Panc1 (cell line): ENCODE measurements around the gene ZNF608. TPM values are rescaled to one million over a fixed set of nuclear protein-coding genes. Genes with fewer than 3 reads are reported as not detected.

ENCODE experiments used
- ATAC-seq: fragments of 200-7000 bp; cut with Tn5 transposase; 2 replicates; pipeline ENCODE4 v1.9.1; 2020; ENCODE audit warnings: mild to moderate bottlenecking, moderate library complexity
- BruUV-seq: library from RNA; stranded (reverse); fragments of 400-500 nt; replicated peaks from 2 replicates; lab custom pipeline; 2021; lab: Mats Ljungman, UMichigan
- CTCF ChIA-PET: fragments of 300-600 bp; sonication (Branson Sonifier 250); formaldehyde crosslinking; loops from one replicate; lab custom pipeline; 2022; ENCODE audit warnings: antibody characterized with exemption; lab: Charles Lee
- POLR2A ChIA-PET: fragments of 300-600 bp; sonication (Branson Sonifier 250); formaldehyde crosslinking; loops from one replicate; lab custom pipeline; 2022; ENCODE audit warnings: antibody characterized with exemption; lab: Charles Lee
- DNase-seq: peaks from one replicate; pipeline ENCODE4 v3.0.0-alpha.2; 2010; ENCODE audit warnings: low read depth, low spot score
- H3K27ac ChIP-seq: 2 replicates; pipeline ENCODE4 v1.5.1; 2011; ENCODE audit warnings: mild to moderate bottlenecking, low read length, inconsistent platforms
- H3K27me3 ChIP-seq: fragments of 200-500 bp; sonication (Bioruptor generic); 2 replicates; pipeline ENCODE4 v1.6.0; 2014; ENCODE audit warnings: low read length, inconsistent platforms; ENCODE audit not compliant: control insufficient read depth, insufficient read depth
- H3K36me3 ChIP-seq: fragments of 200-500 bp; sonication (Bioruptor generic); 2 replicates; pipeline ENCODE4 v1.5.1; 2014; ENCODE audit warnings: inconsistent platforms, mild to moderate bottlenecking, low read length, moderate library complexity; ENCODE audit not compliant: control insufficient read depth, insufficient read depth
- H3K4me1 ChIP-seq: 2 replicates; pipeline ENCODE4 v1.5.1; 2011; ENCODE audit warnings: inconsistent platforms, mild to moderate bottlenecking, low read length, moderate library complexity; ENCODE audit not compliant: control insufficient read depth, insufficient read depth
- H3K4me3 ChIP-seq, 2 experiments: 2 replicates each; pipeline ENCODE4 v1.5.1; 2011 to 2012; ENCODE audit warnings: low read depth in 2 of 2, low read length in 2 of 2, mild to moderate bottlenecking in 2 of 2, inconsistent platforms in 1 of 2, moderate library complexity in 1 of 2
- H3K9me3 ChIP-seq: fragments of 200-500 bp; sonication (Bioruptor generic); 2 replicates; pipeline ENCODE4 v1.5.1; 2014; ENCODE audit warnings: low read depth, mild to moderate bottlenecking, inconsistent platforms, low read length, moderate library complexity; ENCODE audit not compliant: control insufficient read depth, insufficient read depth
- POLR2AphosphoS5 ChIP-seq: IDR thresholded peaks from 2 replicates; pipeline ENCODE4 v1.6.1; 2012; ENCODE audit warnings: mild to moderate bottlenecking, low read depth, low read length, moderate library complexity
- REST ChIP-seq, 2 experiments: IDR thresholded peaks; 2 replicates each; pipeline ENCODE4 v1.6.1; 2011 to 2012; ENCODE audit warnings: low read depth in 2 of 2, control low read depth in 1 of 2, low read length in 1 of 2, mild to moderate bottlenecking in 1 of 2, moderate library complexity in 1 of 2; ENCODE audit not compliant: insufficient read depth in 1 of 2
- SIN3A ChIP-seq: IDR thresholded peaks from 2 replicates; pipeline ENCODE4 v1.6.1; 2012; ENCODE audit warnings: low read depth, mild to moderate bottlenecking, low read length, moderate library complexity, borderline replicate concordance; ENCODE audit not compliant: insufficient read depth
- TCF7L2 ChIP-seq: IDR thresholded peaks from 2 replicates; pipeline ENCODE4 v1.6.1; 2011; ENCODE audit warnings: mild to moderate bottlenecking, low read depth, low read length, inconsistent platforms
- in situ Hi-C: cut with HindIII; loops from 2 replicates; pipeline ENCODE4 v1.10.0; 2016; ENCODE audit warnings: low sequenced_read_pairs, low pct_unique_long_range_greater_than_20kb
- intact Hi-C: fragments of 100-400 bp; cut with micrococcal nuclease; formaldehyde crosslinking; loops from one replicate; pipeline ENCODE4 v1.10.0; 2022; ENCODE audit not compliant: unreplicated experiment
- total RNA-seq: library from RNA; stranded (reverse); gene quantifications from one replicate; pipeline ENCODE4 v1.2.1, GENCODE V29; 2021; ENCODE audit not compliant: unreplicated experiment
- TF ChIP-seq, protein P1 (sequence below): fragments of 450-650 bp; IDR thresholded peaks from 2 replicates; pipeline ENCODE4 v1.5.1; 2017; ENCODE audit warnings: mild to moderate bottlenecking

ZNF608 gene
- total RNA-seq, 1 experiment from 2014 or later = 37.5 TPM

- DNase-seq (no peak), ATAC-seq (no peak)
- peak overlapping the region; percentile 88 for H3K27ac ChIP-seq
- BruUV-seq = no TSS peak
- TF ChIP-seq REST (IDR thresholded peaks at IDR 0.05; ENCODE audit: insufficient read depth in 1 of 2, low read depth in 2 of 2, low read length in 1 of 2) (no peak), SIN3A (no peak), POLR2AphosphoS5 (no peak), TCF7L2 (no peak)
- TF ChIP-seq, protein P1, sequence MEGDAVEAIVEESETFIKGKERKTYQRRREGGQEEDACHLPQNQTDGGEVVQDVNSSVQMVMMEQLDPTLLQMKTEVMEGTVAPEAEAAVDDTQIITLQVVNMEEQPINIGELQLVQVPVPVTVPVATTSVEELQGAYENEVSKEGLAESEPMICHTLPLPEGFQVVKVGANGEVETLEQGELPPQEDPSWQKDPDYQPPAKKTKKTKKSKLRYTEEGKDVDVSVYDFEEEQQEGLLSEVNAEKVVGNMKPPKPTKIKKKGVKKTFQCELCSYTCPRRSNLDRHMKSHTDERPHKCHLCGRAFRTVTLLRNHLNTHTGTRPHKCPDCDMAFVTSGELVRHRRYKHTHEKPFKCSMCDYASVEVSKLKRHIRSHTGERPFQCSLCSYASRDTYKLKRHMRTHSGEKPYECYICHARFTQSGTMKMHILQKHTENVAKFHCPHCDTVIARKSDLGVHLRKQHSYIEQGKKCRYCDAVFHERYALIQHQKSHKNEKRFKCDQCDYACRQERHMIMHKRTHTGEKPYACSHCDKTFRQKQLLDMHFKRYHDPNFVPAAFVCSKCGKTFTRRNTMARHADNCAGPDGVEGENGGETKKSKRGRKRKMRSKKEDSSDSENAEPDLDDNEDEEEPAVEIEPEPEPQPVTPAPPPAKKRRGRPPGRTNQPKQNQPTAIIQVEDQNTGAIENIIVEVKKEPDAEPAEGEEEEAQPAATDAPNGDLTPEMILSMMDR = no peak
- peaks cover 81% of the 10 kb centered on the region for H3K4me1 ChIP-seq
- intact Hi-C loops (no loop called here), in situ Hi-C loops (no loop called here)
- no peak overlapping the region for H3K4me3 ChIP-seq
- no peaks in the 10 kb centered on the region for H3K36me3 ChIP-seq
- H3K27me3 ChIP-seq = no peaks in the 10 kb centered on the region
- ChIA-PET POLR2A (no interaction called here), CTCF (no interaction called here)
- no peaks in the 10 kb centered on the region for H3K9me3 ChIP-seq
Observed at GRCh38 chr5:124720593-124720992, 25.8 kb downstream of the ZNF608 start.

GRCh38 chr5:124719113-124719967 lies 27.1 kb downstream of the ZNF608 start:
- ATAC-seq = no peak
- no peak for TF ChIP-seq SIN3A
- no peak for TF ChIP-seq REST (IDR thresholded peaks at IDR 0.05; ENCODE audit: insufficient read depth in 1 of 2, low read depth in 2 of 2, low read length in 1 of 2)
- no peak for TF ChIP-seq POLR2AphosphoS5
- TF ChIP-seq TCF7L2 = no peak
- TF ChIP-seq, protein P1 = no peak
- Histone ChIP-seq H3K27me3 (no peaks in the 10 kb centered on the region), H3K4me3 (no peak overlapping the region), H3K36me3 (no peaks in the 10 kb centered on the region), H3K4me1 (peaks cover 72% of the 10 kb centered on the region), H3K27ac (peak overlapping the region; percentile 88), H3K9me3 (no peaks in the 10 kb centered on the region)
- CTCF ChIA-PET = no interaction called here
- in situ Hi-C loops = no loop called here
- no peak for DNase-seq
- TSS peak; percentile 7 for BruUV-seq
- intact Hi-C loops = no loop called here
- POLR2A ChIA-PET = interaction anchor here (0.6 kb wide), 1 partner anchor 29 kb away, joined by 3 read pairs; no protein-coding TSS in a partner anchor
